ENCODE results near the gene CLEC16A.

CLEC16A gene

GRCh38 chr16:11149011-11149616 is 204.8 kb downstream of the CLEC16A start:
- DNase-seq = no peak

GRCh38 chr16:11150190-11150589 is 205.8 kb downstream of the CLEC16A start:
- no peak for DNase-seq

- peak; percentile 5 for DNase-seq
Measured at GRCh38 chr16:11151156-11151884, 207.0 kb downstream of the CLEC16A start.

- no peak for DNase-seq
Measured at GRCh38 chr16:11151885-11152629, 207.7 kb downstream of the CLEC16A start.

- no peak for DNase-seq
Measured at GRCh38 chr16:11152677-11153331, 208.4 kb downstream of the CLEC16A start.

GRCh38 chr16:11155284-11155806 is 211.0 kb downstream of the CLEC16A start:
- no peak for DNase-seq

- no peak for DNase-seq
Measured at GRCh38 chr16:11156401-11156800, 212.0 kb downstream of the CLEC16A start.

GRCh38 chr16:11157143-11157542 is 212.8 kb downstream of the CLEC16A start:
- DNase-seq = no peak

GRCh38 chr16:11158018-11158417 is 213.7 kb downstream of the CLEC16A start:
- no peak for DNase-seq

- no peak for DNase-seq
Measured at GRCh38 chr16:11159282-11159681, 214.9 kb downstream of the CLEC16A start.

- no peak for DNase-seq
Measured at GRCh38 chr16:11160676-11161115, 216.3 kb downstream of the CLEC16A start.

GRCh38 chr16:11161439-11161838 is 217.1 kb downstream of the CLEC16A start:
- DNase-seq = no peak

- no peak for DNase-seq
Measured at GRCh38 chr16:11161974-11162373, 217.6 kb downstream of the CLEC16A start.

GRCh38 chr16:11162586-11163268 is 218.4 kb downstream of the CLEC16A start:
- no peak for DNase-seq

GRCh38 chr16:11163761-11164261 is 219.4 kb downstream of the CLEC16A start:
- no peak for DNase-seq

GRCh38 chr16:11164482-11165270 is 220.3 kb downstream of the CLEC16A start:
- DNase-seq = no peak

GRCh38 chr16:11165349-11165748 is 221.0 kb downstream of the CLEC16A start:
- no peak for DNase-seq

GRCh38 chr16:11165894-11166665 is 221.7 kb downstream of the CLEC16A start:
- no peak for DNase-seq

- DNase-seq = no peak
Measured at GRCh38 chr16:11167581-11167980, 223.2 kb downstream of the CLEC16A start.

GRCh38 chr16:11168386-11169051 is 224.2 kb downstream of the CLEC16A start:
- no peak for DNase-seq

All from NCI-H1436 (cell line).